Medulla oblongata (tissue), 1 donor: ENCODE measurements around the gene FEM1C.

Experiments
- DNase-seq: peaks from one replicate; pipeline ENCODE4 v3.0.0-alpha.2; 2015; ENCODE audit errors: extremely low spot score

The FEM1C gene

GRCh38 chr5:115544436-115545350 is at the start of gene FEM1C:
FEM1C (minus strand) TSS chr5:115544775; CDS start chr5:115543493, 1,282 bp downstream.
- DNase-seq: peak; percentile 97

DNA sequence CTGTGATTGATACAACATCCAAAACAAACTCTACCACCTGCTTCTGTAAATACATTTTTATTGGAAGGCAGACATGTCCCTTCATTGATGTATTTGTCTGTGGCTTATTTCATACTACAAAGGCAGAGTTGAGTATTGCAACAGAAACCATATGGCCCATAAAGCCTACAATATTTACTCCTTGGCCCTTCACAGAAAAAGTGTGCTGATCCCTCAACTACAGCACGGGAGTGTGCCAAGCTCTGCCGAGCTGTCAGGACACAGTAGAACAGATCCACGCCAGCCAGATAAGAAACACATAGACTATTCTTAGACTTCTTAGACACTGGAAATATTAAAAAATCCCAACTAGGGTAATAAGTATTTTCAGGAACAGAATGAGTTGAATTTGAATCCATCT is 44.5 kb upstream of the FEM1C start:
- no peak for DNase-seq

DNA sequence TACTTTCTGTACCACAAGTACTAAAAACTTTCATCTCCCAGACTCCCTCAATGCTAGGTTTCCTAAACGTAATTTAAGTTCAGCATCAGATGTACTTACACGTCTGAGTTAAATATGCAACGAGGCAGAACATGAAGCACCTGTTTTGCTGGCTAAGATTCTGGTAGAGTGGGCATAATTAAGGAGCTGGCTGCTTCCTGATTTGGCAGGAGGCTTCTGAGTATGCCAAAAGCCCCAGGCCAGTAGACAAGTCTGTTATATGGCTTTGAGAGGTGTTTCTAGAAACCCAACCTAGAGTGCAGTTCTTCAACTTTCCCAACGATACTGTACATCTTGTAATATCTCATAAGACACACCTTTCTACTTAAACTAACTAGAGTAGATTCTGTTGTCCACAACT is 44.1 kb upstream of the FEM1C start:
- DNase-seq: no peak

DNA sequence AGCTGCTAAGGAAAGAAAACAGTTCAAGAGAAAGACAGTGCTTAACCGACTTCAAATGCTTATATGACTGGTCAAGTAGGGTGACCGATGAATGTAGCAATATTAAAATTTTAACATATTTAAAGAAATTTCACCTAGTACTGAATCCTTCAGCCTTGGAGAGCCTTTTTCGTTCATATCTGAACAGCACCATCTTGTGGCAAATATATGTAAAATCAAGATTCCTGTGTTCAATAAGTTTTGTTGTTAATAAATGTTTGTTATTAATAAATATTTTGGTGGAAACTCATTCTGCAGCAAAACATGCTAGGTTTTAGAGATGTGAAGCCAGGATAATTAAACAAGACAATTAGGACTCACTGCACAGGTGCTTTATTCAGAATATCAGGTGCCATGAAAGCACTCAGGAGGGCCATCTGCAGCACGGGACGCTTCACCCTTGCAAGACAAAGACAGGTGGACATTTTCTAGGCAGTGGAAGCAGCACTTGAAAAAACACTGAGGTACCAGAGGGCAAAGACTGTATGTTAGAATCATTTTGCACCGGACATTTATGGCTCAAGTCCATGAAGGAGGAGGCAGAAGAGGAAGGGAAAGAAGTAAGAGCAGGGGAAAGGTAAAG is 42.1 kb upstream of the FEM1C start:
- DNase-seq: peak; percentile 71

- DNase-seq: no peak
These were observed 40.7 kb upstream of the FEM1C start for GRCh38 chr5:115585265-115585664.

DNA sequence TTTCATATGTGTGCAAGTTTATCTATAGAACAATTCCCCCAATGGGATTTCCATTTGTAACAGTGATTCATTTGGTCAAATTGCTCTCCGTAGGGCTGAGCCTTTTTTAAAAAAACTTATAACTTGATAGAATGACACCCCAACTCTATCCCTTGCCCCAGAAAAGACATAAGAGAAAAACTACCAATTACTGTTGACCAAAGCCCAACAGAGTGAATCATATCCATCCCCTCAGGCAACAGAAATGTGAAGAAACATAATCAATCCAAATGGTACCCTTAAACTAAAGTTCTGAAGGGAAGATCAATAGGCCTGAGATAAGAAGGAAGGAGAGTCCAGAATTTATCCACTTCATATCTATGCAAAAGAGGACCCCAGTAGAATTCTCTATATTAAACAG is 39.9 kb upstream of the FEM1C start:
- no peak for DNase-seq

- DNase-seq: no peak
These were observed 38.9 kb upstream of the FEM1C start for GRCh38 chr5:115583474-115583873.

DNA sequence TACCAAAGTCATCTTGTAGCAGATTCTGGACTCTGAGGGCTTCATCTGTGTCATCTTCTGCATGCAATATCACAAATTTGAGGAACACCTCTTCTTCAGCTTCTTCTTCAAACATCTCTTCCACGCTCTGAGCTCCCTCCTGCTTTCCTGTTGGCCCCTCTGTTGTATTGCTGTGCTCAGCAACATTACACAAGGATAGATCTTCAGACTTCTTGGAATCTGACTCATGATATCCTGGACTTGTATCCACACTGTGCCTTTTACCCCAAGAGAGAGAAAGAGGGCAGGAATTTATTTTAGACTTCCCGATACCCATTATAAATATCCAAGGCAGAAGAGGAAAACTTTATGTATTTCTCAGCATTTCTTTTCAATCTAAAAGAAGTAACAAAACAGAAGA is 36.4 kb upstream of the FEM1C start:
- no peak for DNase-seq

GRCh38 chr5:115579747-115580173 is 35.2 kb upstream of the FEM1C start:
- no peak for DNase-seq

DNA sequence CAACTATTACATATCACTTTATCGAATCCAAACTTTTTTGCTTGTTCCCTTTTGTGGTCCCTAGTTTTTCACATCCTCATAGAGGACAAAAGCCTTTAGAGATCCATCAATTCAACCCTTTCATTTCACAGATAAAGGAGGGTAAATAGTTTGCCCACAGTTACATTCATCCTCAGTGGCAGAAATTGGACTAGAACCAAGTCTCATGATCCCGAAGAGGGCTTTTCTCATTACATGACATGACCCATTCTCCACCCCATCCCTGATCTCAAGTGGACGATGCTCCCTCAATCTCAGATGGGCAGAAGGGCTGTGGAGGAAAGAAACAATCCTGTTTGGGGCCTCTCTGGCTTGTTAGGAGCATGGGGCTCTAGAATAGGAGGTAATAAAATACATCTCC is 34.6 kb upstream of the FEM1C start:
- peak; percentile 52 for DNase-seq

- no peak for DNase-seq
These were observed 34.1 kb upstream of the FEM1C start for GRCh38 chr5:115578657-115579056.

DNA sequence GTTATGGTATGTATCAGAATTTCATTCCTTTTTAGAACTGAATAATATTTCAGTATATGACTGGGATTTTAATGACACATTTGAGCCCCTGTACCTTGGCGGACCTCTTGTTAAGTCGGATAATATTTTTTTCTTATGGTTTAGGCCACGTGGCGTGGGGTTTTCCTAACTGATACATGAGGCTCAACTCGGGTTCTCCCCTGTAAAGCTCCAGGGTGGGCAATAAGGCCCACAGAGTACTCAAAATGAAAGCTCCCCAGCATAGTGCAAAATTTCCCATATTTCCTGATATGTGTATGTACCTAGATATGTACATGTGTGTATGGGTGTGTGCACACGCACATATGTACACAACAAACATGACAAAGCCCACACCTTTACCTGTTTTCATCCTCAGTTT is 33.2 kb upstream of the FEM1C start:
- DNase-seq: no peak

- no peak for DNase-seq
These were observed 32.8 kb upstream of the FEM1C start for GRCh38 chr5:115577329-115577728.

DNA sequence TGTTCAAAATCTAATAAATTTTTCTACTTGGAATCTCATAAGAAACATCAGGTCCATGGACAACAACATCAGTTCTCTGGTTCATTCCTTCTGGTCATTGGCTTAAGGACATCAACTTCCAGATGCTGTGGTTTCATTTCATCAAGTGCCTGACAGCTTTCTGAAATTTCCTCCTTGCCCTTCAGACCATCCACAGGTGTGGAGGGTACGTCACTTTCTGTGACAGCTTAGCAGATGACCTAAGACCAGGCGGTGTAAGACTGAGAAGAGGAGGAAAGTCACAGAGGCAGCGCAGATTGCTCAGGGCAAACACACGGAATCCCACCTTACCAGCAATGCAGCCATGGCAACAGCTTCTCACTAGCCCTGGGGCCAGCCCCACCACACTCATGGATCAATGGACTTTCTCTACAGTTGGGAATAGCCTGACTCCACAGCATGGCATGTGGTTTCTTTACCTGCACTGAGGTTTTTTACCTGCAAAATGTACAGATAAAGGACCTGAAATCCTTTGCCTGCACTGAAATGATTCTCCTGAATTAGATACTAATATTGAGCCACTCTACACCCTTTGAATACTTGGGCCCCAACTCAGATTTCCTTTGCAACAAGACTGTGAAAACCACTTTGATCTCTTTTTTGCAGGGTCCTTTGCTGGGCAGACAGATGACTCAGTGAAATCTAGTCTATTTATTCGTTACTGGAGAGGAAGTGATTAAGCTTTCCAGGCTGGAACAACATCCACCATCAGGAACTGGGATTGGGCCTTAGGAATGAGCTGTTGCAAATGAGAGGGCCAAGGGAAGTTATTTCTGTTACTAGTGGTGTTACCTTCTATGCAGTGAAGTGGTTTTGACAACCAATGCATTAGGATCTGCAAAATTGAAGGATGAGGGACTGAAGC is 30.8 kb upstream of the FEM1C start:
- DNase-seq: no peak

GRCh38 chr5:115573133-115573532 is 28.6 kb upstream of the FEM1C start:
- no peak for DNase-seq

- DNase-seq: peak; percentile 96
These were observed 26.9 kb upstream of the FEM1C start for GRCh38 chr5:115571441-115571878.

- DNase-seq: no peak
These were observed 24.1 kb upstream of the FEM1C start for GRCh38 chr5:115568668-115569067.

GRCh38 chr5:115565233-115565632 is 20.7 kb upstream of the FEM1C start:
- no peak for DNase-seq

GRCh38 chr5:115561176-115561575 is 16.6 kb upstream of the FEM1C start:
- no peak for DNase-seq

- DNase-seq: no peak
These were observed 14.9 kb upstream of the FEM1C start for GRCh38 chr5:115559524-115559923.

DNA sequence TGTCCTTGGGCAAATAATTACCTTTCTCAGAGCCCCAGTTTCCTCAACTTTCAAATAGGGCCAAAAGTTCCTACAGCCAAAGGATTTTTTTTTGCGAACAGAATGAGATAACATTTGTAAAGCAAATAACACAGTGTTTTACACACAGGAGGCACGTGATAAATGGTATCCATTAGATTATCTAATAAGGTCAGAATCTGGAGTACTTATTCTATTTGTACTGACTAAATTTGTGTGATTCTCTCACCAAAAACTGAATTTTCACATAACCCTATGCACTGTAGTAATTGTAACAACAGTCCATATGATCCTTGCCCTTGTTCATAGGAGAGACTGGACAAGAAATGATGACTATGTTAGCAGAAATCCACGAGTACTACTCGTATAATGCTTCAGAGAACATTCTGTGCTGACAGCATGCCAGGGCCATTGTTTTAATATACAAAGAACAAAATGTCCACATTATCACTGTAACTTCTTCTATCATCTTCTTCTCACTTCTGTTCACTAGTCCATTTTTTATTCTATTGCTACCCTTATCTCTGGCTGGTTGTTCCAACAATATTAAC is 13.9 kb upstream of the FEM1C start:
- no peak for DNase-seq
